HG03175 (cell line): ENCODE results near the gene CCNB2.

Experiments used
- ATAC-seq: cut with Tn5 transposase; IDR thresholded peaks from one replicate; pipeline ENCODE4 v1.9.1; 2021; ENCODE audit warnings: mild to moderate bottlenecking, moderate library complexity; ENCODE audit not compliant: unreplicated experiment

The CCNB2 gene

DNA sequence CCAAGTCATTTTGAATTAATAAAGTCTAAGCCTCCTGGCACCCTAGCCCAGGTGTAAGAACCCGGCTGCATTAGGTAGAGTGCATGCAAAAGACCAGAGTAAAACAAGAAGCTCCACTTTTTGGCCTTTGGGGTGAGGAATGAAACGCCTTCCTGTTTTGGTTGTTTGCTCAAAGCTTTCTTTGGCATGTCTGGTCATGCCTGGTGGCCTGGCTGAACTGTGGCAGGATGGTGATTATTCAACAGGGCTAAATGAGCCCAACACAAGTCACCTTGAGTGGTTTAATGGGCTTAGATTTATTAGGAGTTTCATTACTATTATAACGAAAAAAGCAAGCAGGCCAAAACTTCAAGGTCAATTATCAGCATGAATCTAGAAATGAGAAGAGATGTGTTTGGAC is 60.8 kb downstream of the CCNB2 start:
- no peak for ATAC-seq

DNA sequence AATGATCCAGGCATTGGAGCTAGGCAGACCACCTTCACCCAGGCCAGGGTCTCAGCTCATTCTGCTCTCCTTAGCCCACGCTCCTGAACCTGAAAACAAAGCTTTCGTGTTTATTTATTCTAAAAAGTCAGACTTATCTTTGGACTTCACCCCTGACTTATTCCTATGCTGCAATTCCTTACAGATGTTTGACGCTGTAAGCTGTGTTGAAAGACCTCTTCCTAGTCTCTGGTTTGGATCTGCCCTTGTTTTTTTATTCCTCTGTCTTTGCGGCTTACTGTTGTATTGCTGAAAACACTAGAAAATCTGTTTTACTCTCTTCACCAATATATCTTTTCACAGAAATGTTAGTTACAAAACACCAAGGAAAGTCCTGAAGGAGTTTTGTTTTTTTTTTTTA is 61.2 kb downstream of the CCNB2 start:
- no peak for ATAC-seq

DNA sequence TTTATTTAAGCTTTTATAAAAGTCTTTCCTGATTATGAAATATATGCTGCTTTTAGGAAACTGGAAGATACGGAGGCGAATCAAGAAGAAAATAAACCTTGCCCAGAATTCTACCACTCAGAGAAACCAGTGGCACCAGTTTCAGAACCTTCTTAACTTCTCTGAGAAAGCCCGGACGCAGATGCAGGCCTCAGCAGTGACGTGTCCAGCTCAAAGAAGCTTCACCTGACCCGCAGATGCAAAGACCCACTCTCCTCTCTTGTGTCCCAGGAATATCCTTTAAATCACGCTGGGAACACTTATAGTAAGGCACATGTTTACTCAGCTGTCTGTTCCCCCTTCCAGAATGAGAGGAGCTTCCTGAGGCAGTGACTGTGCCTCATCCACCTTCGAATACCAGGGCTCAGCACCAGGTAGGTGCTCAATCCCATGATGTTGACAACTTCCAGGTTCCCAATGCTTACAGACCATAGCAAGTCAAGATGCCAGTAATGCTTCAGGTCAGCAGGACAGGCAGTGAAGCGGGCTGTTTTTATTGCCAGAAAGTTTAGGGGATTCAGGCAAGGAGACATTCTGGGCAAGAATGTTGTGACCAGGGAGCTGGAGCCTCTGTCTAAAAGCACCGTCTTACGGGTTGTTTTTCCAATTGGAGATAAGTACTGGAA is 61.8 kb downstream of the CCNB2 start:
- no peak for ATAC-seq

DNA sequence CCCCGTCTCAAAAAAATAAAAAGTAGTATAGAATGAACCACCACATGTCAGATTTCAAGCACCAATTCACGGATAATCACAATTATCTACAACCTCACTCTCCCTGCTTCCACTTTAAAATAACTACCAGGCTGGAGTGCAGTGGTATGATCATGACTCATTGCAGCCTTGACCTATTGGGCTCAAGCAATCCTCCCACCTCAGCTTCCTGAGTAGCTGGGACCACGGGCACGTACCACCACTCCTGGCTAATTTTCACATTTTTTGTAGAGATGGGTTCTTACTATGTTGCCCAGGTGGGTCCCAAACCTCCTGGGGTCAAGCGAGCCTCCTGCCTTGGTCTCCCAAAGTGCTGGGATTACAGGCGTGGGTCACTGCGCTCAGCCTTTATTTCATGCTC is 63.6 kb downstream of the CCNB2 start:
- no peak for ATAC-seq

DNA sequence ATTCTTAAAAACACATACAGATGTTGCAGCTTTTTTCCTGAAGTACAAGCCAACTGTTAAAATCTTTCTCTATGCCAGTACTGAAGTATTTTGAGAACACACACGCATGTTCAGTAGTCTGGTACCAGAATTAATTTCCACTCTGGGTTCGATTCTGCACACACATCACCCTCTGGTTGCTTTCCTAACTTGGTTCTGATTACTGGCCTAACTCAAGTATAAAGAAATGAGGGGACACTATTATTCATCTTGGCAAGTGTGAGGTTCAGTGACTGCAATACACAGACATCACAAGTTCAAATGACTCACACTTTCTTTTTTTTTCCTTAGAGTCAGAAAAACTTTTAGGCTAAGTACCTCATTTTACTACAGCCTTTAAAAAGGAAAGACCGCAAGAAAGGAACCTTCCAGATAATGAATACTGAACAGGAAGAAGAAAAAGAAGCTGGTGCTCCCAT is 64.3 kb downstream of the CCNB2 start:
- no peak for ATAC-seq

- ATAC-seq = no peak
Measured at GRCh38 chr15:59170295-59171066, 65.5 kb downstream of the CCNB2 start.

DNA sequence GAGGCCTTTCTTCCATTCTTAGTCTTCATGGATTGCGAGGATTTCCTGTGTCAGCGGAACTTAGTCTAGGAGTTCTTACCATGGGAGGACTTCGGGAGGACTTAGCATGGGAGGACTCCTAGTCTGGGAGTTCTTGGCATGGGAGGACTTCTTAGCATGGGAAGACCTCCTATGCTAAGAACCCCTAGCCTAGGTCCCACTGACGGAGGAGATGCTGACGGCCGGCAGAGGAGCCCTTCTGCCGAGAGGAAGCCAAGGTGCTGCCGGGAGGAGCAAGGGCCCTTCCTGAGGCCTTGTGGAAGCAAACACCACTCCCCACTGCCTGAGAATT is 66.1 kb downstream of the CCNB2 start:
- no peak for ATAC-seq

GRCh38 chr15:59172289-59172901 is 67.4 kb downstream of the CCNB2 start:
- ATAC-seq = no peak

DNA sequence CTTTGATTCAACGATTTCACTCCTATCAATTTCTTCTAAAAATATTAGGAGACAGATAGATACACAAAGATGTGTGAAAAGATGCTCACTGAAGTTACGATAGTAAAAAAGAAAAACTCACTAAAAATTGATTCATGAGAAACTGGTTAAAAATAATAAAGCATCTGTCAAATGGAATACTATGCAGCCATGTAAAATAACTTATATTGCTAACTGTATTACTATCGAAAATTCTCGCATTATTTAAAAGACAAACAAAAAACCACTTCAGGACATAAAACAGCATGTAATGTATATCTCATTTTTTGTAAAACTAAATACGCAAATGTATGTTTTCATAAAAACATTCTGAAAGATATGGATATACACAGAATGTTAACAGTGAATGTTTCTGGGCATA is 68.2 kb downstream of the CCNB2 start:
- no peak for ATAC-seq

DNA sequence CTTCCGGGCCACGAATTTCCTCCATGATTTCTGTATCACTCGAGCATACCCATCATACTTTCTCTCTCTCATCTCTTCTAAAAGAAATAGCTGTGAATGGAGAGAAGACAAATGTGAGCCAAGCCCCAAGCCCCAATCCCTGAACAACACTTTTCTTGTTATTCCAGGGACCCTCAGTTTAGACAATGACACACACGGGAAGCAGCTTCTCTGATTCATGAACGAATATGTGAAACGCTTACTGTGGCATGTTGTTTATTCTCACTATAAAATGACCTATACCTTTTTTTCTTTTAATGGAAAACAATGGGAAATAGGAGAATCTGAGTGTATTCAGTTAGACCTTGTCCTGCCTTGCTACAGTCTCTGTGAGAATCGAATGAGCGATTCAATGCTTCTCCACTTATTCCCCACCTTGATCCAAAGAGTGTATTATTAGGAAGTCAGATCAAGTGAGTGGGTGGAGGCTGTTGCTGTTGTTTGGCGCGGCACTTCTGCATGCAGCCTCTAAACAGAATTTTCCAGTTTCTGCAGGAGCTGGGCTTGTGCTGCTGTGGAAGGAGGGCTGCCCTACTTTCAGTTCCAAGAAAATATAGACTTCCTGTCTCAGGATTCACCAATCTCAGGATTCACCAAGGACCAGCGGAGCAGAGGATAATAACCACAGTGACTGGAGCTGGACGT is 69.3 kb downstream of the CCNB2 start:
- ATAC-seq = no peak
